Liver (tissue), 9 donors: ENCODE data around the gene ADA. TPM values are rescaled to one million over a fixed set of nuclear protein-coding genes. Genes with fewer than 3 reads are reported as not detected.

Experiments used
- DNase-seq: peaks from one replicate; pipeline ENCODE4 v3.0.0-alpha.2; 2017; ENCODE audit warnings: low spot score
- H3K27ac ChIP-seq, 2 donors: one replicate each; pipeline ENCODE4 v1.7.0; 2013; ENCODE audit warnings: inconsistent platforms in 2 of 2, low read length in 2 of 2, control low read depth in 1 of 2, low read depth in 1 of 2, mild to moderate bottlenecking in 1 of 2
- H3K27me3 ChIP-seq, 4 donors: one replicate each; pipeline versions ENCODE4 v1.6.1 to v1.7.0; 2013; ENCODE audit warnings: low read length in 3 of 4, inconsistent platforms in 1 of 4, mild to moderate bottlenecking in 1 of 4, moderate library complexity in 1 of 4; ENCODE audit not compliant: control insufficient read depth in 4 of 4, insufficient read depth in 4 of 4
- H3K36me3 ChIP-seq, 4 donors: one replicate each; pipeline versions ENCODE4 v1.6.1 to v1.7.0; 2013; ENCODE audit warnings: low read length in 3 of 4, mild to moderate bottlenecking in 3 of 4, low read depth in 1 of 4, moderate library complexity in 1 of 4; ENCODE audit not compliant: control insufficient read depth in 4 of 4, insufficient read depth in 3 of 4
- H3K4me1 ChIP-seq, 4 donors: one replicate each; pipeline versions ENCODE4 v1.6.1 to v1.7.0; 2013; ENCODE audit warnings: low read length in 3 of 4, mild to moderate bottlenecking in 3 of 4, moderate library complexity in 1 of 4; ENCODE audit not compliant: control insufficient read depth in 4 of 4, insufficient read depth in 4 of 4
- H3K4me3 ChIP-seq, 3 donors: one replicate each; pipeline versions ENCODE4 v1.6.1 to v1.7.0; 2013; ENCODE audit warnings: low read length in 3 of 3, control low read depth in 1 of 3, low read depth in 1 of 3, mild to moderate bottlenecking in 1 of 3
- H3K9ac ChIP-seq, 2 donors: one replicate each; pipeline ENCODE4 v1.7.0; 2013; ENCODE audit warnings: low read length in 2 of 2, mild to moderate bottlenecking in 2 of 2, moderate library complexity in 2 of 2, control low read depth in 1 of 2, low read depth in 1 of 2
- H3K9me3 ChIP-seq, 4 donors: one replicate each; pipeline versions ENCODE4 v1.6.1 to v1.7.0; 2013; ENCODE audit warnings: low read length in 3 of 4; ENCODE audit not compliant: control insufficient read depth in 4 of 4
- ATF3 ChIP-seq: IDR thresholded peaks from 2 replicates; pipeline ENCODE4 v1.6.1; 2016; ENCODE audit warnings: antibody characterized with exemption
- CTCF ChIP-seq: fragments of 150-350 bp; IDR thresholded peaks from 2 replicates; pipeline ENCODE4 v1.5.1; 2017; ENCODE audit warnings: improper control_type of control experiment, low read depth, low read length; ENCODE audit not compliant: missing input control
- EGR1 ChIP-seq, 2 donors: IDR thresholded peaks; 2 replicates each; pipeline ENCODE4 v1.6.1; 2016 to 2018; ENCODE audit warnings: antibody characterized with exemption in 2 of 2, low read depth in 2 of 2
- FOXA1 ChIP-seq: IDR thresholded peaks from 2 replicates; pipeline ENCODE4 v1.6.1; 2016; ENCODE audit warnings: antibody characterized with exemption
- FOXA2 ChIP-seq: IDR thresholded peaks from 2 replicates; pipeline ENCODE4 v1.6.1; 2016; ENCODE audit warnings: antibody characterized with exemption
- GABPA ChIP-seq, 2 donors: IDR thresholded peaks in 1 of 2; conservative IDR thresholded peaks in 1 of 2; 2 replicates each; pipeline ENCODE4 v1.6.1; 2016; ENCODE audit warnings: antibody characterized with exemption in 2 of 2, mild to moderate bottlenecking in 1 of 2, moderate library complexity in 1 of 2
- HNF4A ChIP-seq, 2 donors: conservative IDR thresholded peaks; 2 replicates each; pipeline ENCODE4 v1.6.1; 2016; ENCODE audit warnings: antibody characterized with exemption in 2 of 2, mild to moderate bottlenecking in 2 of 2
- HNF4G ChIP-seq: IDR thresholded peaks from 2 replicates; pipeline ENCODE4 v1.6.1; 2016; ENCODE audit warnings: antibody characterized with exemption
- JUND ChIP-seq, 2 donors: IDR thresholded peaks; 2 replicates each; pipeline ENCODE4 v1.6.1; 2016; ENCODE audit warnings: antibody characterized with exemption in 2 of 2
- NR2F2 ChIP-seq: IDR thresholded peaks from 2 replicates; pipeline ENCODE4 v1.6.1; 2016; ENCODE audit warnings: antibody characterized with exemption
- RAD21 ChIP-seq, 2 donors: IDR thresholded peaks; 2 replicates each; pipeline ENCODE4 v1.6.1; 2016; ENCODE audit warnings: antibody characterized with exemption in 2 of 2, mild to moderate bottlenecking in 2 of 2
- RXRA ChIP-seq, 2 donors: IDR thresholded peaks; 2 replicates each; pipeline ENCODE4 v1.6.1; 2017 to 2018; ENCODE audit warnings: antibody characterized with exemption in 2 of 2, mild to moderate bottlenecking in 1 of 2
- SP1 ChIP-seq: IDR thresholded peaks from 2 replicates; pipeline ENCODE4 v1.6.1; 2018; ENCODE audit warnings: antibody characterized with exemption, mild to moderate bottlenecking
- TAF1 ChIP-seq: conservative IDR thresholded peaks from 2 replicates; pipeline ENCODE4 v1.6.1; 2016; ENCODE audit warnings: antibody characterized with exemption, mild to moderate bottlenecking
- YY1 ChIP-seq: IDR thresholded peaks from 2 replicates; pipeline ENCODE4 v1.6.1; 2016; ENCODE audit warnings: antibody characterized with exemption, mild to moderate bottlenecking
- ZBTB33 ChIP-seq: IDR thresholded peaks from 2 replicates; pipeline ENCODE4 v1.6.1; 2016; ENCODE audit warnings: antibody characterized with exemption
- WGBS: extraction: QIAGEN DNeasy Blood & Tissue Kit; methylation state at CpG from one replicate; pipeline ENCODE4 v1.1.7; 2013; 5-methylcytosine and 5-hydroxymethylcytosine counted together
- polyA plus RNA-seq, 2 donors: library from polyadenylated mRNA; stranded (reverse) in 1 of 2; unstranded in 1 of 2; fragments of 200-250 nt in 1 of 2; fragments of >200 nt in 1 of 2; fragmentation: Nextera tagmentation in 1 of 2; extraction: Ambion mirVana in 1 of 2; gene quantifications; one replicate each; pipeline versions ENCODE4 v1.2.1 to v1.2.3, GENCODE V29; 2013 to 2015
- total RNA-seq, 2 donors: library from RNA; depleted of rRNA; stranded (reverse); fragments of >200 nt; gene quantifications; one replicate each; pipeline ENCODE4 v1.2.3, GENCODE V29; 2014
- TF ChIP-seq, protein P1 (sequence below): IDR thresholded peaks from 2 replicates; pipeline ENCODE4 v1.6.1; 2016; ENCODE audit warnings: antibody characterized with exemption
- TF ChIP-seq, protein P2 (sequence below): IDR thresholded peaks from 2 replicates; pipeline ENCODE4 v1.6.1; 2016; ENCODE audit warnings: antibody characterized with exemption, mild to moderate bottlenecking
- donor health status: healthy.
- donor health status: healthy.
- donor health status: healthy.
- donor health status: healthy.
- donor health status: healthy.

Gene ADA
- total and polyA plus RNA-seq, 4 donors, result 2.9 to 7.7 (median 3.0) TPM

DNA sequence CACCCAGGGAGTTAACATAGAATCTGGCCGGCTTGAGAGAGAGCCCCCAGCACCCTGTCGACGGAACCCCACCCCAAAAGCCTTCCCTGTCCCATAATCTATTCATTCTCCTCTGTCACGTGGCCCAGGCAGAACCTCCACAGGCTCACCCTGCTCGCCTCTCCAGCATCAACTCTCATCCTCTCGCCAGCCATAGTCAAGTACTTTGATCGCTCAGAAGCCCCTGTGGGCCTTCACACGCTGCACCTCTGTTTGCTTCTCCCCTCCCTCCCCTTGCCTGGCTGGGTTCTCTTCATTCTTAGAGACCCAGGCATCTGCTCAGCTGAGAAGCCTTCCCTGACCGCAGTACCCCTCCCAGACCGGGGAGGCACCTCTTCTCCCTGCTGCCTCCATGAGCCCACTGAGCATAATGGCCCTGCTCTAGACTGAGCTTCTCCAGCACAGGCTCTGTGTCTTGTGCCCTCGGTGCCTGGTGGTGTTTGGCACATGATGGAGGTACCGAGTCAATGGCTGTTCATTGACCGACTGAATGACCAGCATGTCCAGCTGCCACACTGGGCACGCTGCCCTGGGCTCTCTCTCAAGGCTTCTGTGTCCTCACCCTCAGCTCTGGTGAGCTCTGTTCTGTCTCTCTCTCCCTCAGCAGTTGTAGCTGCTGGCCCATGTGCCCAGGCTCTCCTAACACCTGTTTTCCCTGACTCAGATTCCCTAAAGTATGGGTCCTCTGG lies 35.5 kb downstream of the ADA start:
- no peak overlapping the region for H3K4me3 ChIP-seq
- H3K36me3 ChIP-seq, result peaks cover 3 to 31% (median 7%) of the 10 kb centered on the region in 4 donors
- H3K27me3 ChIP-seq, result no peaks in the 10 kb centered on the region
- 92% methylated on average over 14 of the region's 14 CpGs for WGBS
- no peak overlapping the region for H3K27ac ChIP-seq
- no peak for TF ChIP-seq RAD21 (IDR thresholded peaks at IDR 0.05)
- H3K9ac ChIP-seq, result no peak overlapping the region
- peaks cover 0 to 3% (median 2%) of the 10 kb centered on the region in 4 donors for H3K4me1 ChIP-seq
- no peaks in the 10 kb centered on the region for H3K9me3 ChIP-seq
- DNase-seq, result no peak

DNA sequence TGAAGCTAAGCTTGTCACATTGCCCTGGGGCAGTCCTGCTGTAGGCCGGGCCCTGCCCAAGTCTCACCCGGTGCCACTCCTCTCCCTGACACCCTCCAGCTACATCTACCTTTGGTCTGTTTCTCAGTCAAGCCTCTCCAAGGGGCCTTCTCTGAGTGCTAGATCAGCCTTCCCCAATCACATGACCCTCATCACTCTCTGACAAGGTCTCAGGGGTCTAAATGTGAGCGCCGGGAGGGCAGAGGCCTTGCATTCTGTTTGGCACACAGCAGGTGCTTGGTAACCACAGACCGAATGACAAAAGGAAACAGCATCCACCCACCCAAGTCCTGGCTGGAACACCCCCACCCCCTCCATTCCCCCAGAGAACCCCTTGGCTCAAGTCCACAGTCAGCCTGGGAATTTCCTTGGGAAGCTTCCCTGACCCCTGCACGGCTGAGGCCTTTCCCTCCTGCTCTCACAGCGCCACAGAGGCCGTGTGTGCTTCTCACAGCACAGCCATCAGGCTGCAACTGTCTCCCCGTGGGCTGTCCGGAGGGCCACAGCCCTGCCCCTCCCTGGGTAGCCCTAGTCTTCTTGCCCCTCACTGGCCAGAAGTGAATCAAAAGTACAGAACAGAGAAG lies 36.2 kb downstream of the ADA start:
- no peak overlapping the region for H3K27ac ChIP-seq

GRCh38 chr20:44614525-44614924 lies 37.0 kb downstream of the ADA start:
- no peaks in the 10 kb centered on the region for H3K27me3 ChIP-seq
- no peak overlapping the region for H3K27ac ChIP-seq
- no peak for DNase-seq
- no peak overlapping the region for H3K9ac ChIP-seq
- no peak for TF ChIP-seq EGR1 (IDR thresholded peaks at IDR 0.05; ENCODE audit: low read depth in 2 of 2)
- TF ChIP-seq GABPA (IDR thresholded peaks at IDR 0.05 in 1 of 2, conservative IDR thresholded peaks at IDR 0.05 in 1 of 2), result no peak
- no peak for TF ChIP-seq NR2F2
- TF ChIP-seq HNF4G, result no peak
- TF ChIP-seq TAF1, result no peak
- no peak for TF ChIP-seq RAD21 (IDR thresholded peaks at IDR 0.05)
- TF ChIP-seq, protein P1, sequence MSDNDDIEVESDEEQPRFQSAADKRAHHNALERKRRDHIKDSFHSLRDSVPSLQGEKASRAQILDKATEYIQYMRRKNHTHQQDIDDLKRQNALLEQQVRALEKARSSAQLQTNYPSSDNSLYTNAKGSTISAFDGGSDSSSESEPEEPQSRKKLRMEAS, result no peak
- no peak for TF ChIP-seq YY1
- TF ChIP-seq ZBTB33, result no peak
- no peak for TF ChIP-seq CTCF
- TF ChIP-seq, protein P2, sequence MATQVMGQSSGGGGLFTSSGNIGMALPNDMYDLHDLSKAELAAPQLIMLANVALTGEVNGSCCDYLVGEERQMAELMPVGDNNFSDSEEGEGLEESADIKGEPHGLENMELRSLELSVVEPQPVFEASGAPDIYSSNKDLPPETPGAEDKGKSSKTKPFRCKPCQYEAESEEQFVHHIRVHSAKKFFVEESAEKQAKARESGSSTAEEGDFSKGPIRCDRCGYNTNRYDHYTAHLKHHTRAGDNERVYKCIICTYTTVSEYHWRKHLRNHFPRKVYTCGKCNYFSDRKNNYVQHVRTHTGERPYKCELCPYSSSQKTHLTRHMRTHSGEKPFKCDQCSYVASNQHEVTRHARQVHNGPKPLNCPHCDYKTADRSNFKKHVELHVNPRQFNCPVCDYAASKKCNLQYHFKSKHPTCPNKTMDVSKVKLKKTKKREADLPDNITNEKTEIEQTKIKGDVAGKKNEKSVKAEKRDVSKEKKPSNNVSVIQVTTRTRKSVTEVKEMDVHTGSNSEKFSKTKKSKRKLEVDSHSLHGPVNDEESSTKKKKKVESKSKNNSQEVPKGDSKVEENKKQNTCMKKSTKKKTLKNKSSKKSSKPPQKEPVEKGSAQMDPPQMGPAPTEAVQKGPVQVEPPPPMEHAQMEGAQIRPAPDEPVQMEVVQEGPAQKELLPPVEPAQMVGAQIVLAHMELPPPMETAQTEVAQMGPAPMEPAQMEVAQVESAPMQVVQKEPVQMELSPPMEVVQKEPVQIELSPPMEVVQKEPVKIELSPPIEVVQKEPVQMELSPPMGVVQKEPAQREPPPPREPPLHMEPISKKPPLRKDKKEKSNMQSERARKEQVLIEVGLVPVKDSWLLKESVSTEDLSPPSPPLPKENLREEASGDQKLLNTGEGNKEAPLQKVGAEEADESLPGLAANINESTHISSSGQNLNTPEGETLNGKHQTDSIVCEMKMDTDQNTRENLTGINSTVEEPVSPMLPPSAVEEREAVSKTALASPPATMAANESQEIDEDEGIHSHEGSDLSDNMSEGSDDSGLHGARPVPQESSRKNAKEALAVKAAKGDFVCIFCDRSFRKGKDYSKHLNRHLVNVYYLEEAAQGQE, result no peak
- TF ChIP-seq JUND (IDR thresholded peaks at IDR 0.05), result no peak
- TF ChIP-seq HNF4A (conservative IDR thresholded peaks at IDR 0.05), result no peak
- no peak for TF ChIP-seq FOXA2
- no peak for TF ChIP-seq ATF3
- TF ChIP-seq FOXA1, result no peak
- TF ChIP-seq RXRA (IDR thresholded peaks at IDR 0.05), result no peak
- TF ChIP-seq SP1, result no peak
- no peak overlapping the region for H3K4me3 ChIP-seq
- H3K36me3 ChIP-seq, result peaks cover 0 to 25% (median 5%) of the 10 kb centered on the region in 4 donors
- no peaks in the 10 kb centered on the region for H3K9me3 ChIP-seq
- H3K4me1 ChIP-seq, result peaks cover 2 to 18% (median 16%) of the 10 kb centered on the region in 4 donors
- 85% methylated on average over 14 of the region's 14 CpGs for WGBS

More for the DNA sequence above, 36.2 kb downstream of the ADA start:
- Histone ChIP-seq H3K36me3 (peaks cover 3 to 31% (median 7%) of the 10 kb centered on the region in 4 donors), H3K4me3 (no peak overlapping the region), H3K9me3 (no peaks in the 10 kb centered on the region), H3K9ac (no peak overlapping the region), H3K27me3 (no peaks in the 10 kb centered on the region), H3K4me1 (peaks cover 0 to 11% (median 9%) of the 10 kb centered on the region in 4 donors)
- TF ChIP-seq GABPA (IDR thresholded peaks at IDR 0.05 in 1 of 2, conservative IDR thresholded peaks at IDR 0.05 in 1 of 2) (no peak), NR2F2 (peak; percentile 67), YY1 (no peak), HNF4A (conservative IDR thresholded peaks at IDR 0.05) (no peak), SP1 (no peak)
- TF ChIP-seq, protein P1, result no peak
- no peak for DNase-seq
- WGBS, result 76% methylated on average over 10 of the region's 10 CpGs
